ENCODE data around the gene TMEM141.

DNA sequence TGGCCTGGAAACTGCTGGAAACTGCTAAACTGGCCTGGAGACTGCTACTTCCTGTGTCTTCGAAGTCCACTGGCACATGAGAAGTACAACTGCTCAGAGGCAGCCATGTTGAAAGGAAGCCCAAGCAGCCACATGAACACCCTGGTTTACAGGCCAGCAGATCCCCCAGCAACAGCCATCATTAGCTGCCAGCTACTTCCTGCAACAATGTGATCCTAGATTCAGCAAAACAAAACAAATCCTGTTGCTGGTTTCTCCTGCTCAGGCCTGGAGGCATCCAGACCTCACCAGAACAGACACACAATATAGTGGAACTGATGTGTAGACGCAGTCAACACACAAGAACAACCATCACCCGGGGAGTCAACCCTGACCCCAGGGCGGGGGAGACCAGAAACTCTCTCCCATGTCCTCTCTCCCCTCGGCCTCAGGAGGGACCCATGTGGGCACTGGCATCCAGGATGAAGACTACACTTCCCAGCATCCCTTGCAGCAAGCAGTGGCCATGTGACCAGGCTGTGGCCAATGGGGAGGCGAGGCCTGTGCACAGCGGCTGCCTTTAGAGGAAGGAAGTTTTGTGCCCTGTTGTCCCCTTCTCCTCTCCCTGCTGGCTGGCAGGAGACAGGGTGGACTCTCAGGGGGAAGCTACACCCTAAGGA is 17.6 kb upstream of the TMEM141 start:
- TF ChIP-seq, protein P1, sequence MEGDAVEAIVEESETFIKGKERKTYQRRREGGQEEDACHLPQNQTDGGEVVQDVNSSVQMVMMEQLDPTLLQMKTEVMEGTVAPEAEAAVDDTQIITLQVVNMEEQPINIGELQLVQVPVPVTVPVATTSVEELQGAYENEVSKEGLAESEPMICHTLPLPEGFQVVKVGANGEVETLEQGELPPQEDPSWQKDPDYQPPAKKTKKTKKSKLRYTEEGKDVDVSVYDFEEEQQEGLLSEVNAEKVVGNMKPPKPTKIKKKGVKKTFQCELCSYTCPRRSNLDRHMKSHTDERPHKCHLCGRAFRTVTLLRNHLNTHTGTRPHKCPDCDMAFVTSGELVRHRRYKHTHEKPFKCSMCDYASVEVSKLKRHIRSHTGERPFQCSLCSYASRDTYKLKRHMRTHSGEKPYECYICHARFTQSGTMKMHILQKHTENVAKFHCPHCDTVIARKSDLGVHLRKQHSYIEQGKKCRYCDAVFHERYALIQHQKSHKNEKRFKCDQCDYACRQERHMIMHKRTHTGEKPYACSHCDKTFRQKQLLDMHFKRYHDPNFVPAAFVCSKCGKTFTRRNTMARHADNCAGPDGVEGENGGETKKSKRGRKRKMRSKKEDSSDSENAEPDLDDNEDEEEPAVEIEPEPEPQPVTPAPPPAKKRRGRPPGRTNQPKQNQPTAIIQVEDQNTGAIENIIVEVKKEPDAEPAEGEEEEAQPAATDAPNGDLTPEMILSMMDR (IDR thresholded peaks at IDR 0.05; ENCODE audit: low read depth, low read length) = no peak
- TF ChIP-seq, protein P2, sequence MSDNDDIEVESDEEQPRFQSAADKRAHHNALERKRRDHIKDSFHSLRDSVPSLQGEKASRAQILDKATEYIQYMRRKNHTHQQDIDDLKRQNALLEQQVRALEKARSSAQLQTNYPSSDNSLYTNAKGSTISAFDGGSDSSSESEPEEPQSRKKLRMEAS (IDR thresholded peaks at IDR 0.05; ENCODE audit: low read depth, low read length) = peak; percentile 60; the same call in 1 of the 2 replicates
- no peak for TF ChIP-seq POLR2A (IDR thresholded peaks at IDR 0.05; ENCODE audit: extremely low read depth, insufficient read length)
- no peak for TF ChIP-seq MYC (IDR thresholded peaks at IDR 0.05; ENCODE audit: low read depth, low read length)

All from NB4 (cell line).